GM18870 (cell line): ENCODE measurements around the gene SERAC1.

Source experiments
- ATAC-seq: cut with Tn5 transposase; IDR thresholded peaks from one replicate; pipeline ENCODE4 v1.9.1; 2021; ENCODE audit warnings: moderate library complexity; ENCODE audit not compliant: unreplicated experiment

The SERAC1 gene

DNA sequence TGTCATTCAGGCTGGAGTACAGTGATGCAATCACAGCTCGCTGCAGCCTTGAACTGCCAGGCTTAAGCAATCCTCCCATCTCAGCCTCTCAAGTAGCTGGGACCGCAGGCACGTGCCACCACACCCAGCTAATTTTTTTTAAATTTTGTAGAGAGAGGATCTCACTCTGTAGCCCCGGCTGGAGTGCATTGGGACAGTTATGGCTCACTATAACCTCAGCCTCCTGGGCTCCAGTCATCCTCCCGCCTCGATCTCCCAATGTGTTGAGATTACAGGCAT lies 86.5 kb downstream of the SERAC1 start:
- ATAC-seq: no peak

GRCh38 chr6:158080849-158081656 lies 87.0 kb downstream of the SERAC1 start:
- no peak for ATAC-seq

DNA sequence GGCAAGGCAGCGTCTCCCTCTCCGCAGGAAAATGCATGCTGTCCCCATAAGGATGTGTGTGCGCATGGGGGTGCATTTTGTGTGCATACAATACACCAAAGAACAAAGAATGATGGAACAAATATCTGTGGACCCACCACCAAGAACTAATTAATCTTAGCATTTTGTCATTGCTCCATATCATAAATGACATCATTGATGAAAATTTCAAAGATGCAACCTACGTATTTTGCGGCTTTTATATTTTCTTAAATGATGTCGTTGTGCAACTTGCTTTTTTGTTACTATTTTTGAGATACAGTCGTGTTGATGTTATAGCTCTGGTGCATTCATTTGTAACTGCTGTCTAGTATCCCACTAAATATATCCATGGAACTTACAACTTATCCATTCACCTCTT lies 89.7 kb downstream of the SERAC1 start:
- no peak for ATAC-seq

GRCh38 chr6:158077676-158078075 lies 90.4 kb downstream of the SERAC1 start:
- ATAC-seq: no peak

- no peak for ATAC-seq
These were observed 91.5 kb downstream of the SERAC1 start for GRCh38 chr6:158076548-158076947.

- ATAC-seq: no peak
These were observed 94.3 kb downstream of the SERAC1 start for GRCh38 chr6:158073776-158074175.

DNA sequence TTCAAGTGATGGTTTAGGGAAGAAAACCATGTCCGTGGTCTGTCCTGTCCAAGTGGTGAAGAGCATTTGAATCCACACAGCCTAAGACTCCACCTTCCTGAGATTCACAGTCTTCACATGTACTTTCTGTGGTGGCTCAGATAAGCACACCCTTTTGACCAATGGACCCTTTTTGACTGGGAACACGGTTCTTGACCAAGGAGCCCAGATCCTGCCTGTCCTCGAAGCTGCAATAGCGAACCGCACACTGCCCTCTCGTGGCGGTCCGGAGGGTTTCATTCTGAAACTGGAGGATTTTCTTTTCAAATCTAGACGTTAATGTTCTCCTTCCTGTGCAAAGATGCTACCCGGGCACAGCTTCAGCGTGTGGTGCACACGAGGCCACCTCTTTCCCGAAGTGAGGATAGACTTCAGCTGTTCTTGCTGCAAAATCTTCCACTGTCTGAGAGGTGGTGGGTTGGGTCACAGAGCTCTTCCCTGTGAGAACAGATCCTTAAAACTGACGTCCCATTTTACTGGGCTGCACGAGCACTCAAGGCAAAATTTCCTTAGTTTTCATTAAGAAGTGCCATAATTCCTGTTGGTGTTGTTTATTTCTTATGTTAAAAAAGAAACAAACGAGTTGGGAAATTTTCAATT lies 95.9 kb downstream of the SERAC1 start:
- ATAC-seq: no peak

DNA sequence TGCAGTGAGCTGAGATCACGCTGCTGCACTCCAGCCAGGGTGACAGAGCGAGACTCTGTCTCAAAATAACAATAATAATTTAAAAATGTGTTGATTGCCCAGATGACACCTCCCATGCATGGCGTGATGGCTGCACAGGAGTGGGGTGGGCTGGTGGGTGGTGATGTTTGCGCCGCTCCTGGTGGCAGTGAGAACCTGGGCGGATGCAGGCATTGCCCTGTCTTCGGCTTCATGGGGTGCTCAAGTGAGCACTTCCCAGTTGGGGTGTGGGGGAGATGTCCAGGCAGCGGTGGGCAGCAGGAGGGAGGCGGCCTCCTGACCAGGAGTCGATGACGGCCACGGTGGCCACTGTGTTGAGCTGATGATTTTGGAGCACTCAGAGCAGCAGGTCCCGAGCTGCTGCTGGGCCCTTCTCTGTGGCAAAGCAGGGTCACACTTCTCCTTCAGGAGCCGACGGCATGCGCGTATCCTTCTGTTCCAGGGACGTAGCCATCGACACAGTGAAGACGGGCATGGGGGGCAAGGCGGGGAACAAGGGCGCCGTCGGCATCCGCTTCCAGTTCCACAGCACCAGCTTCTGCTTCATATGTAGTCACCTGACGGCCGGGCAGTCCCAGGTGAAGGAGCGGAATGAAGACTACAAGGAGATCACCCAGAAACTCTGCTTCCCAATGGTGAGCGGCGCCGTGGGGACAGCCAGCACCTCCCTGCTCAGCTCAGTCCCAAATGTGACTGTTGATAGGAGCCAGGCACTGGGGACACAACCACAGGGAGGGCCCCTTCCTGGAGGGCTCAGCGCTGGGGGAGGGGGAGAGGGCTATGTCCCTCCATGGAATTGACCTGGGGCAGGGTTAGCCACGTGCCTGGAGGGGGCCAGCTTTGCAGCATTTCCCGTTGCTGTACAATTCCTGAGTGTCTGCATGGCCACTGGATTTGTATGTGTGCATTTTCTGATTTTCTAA lies 96.7 kb downstream of the SERAC1 start:
- no peak for ATAC-seq

DNA sequence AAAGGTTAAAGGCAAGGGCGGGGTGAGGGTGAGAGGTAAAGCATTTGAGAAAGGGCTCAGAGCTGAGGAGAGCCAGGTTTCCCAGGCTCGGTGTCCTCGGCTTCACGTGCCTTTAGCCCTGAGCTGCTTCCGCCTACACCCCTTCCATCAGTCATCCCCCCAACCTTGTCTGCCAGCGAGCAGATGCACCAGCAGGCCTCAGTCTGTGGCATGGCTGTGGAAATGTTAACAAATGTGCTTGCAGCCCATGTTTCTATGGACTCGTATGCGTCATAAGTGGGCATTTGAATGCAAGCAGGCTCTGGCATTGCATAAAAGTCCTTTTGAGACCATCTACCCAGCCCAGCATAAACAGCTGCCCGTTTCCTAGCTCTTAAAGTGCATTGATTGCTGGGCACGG lies 97.5 kb downstream of the SERAC1 start:
- ATAC-seq: no peak

GRCh38 chr6:158069800-158070195 lies 98.3 kb downstream of the SERAC1 start:
- ATAC-seq: no peak

GRCh38 chr6:158068893-158069799 lies 98.9 kb downstream of the SERAC1 start:
- ATAC-seq: no peak

DNA sequence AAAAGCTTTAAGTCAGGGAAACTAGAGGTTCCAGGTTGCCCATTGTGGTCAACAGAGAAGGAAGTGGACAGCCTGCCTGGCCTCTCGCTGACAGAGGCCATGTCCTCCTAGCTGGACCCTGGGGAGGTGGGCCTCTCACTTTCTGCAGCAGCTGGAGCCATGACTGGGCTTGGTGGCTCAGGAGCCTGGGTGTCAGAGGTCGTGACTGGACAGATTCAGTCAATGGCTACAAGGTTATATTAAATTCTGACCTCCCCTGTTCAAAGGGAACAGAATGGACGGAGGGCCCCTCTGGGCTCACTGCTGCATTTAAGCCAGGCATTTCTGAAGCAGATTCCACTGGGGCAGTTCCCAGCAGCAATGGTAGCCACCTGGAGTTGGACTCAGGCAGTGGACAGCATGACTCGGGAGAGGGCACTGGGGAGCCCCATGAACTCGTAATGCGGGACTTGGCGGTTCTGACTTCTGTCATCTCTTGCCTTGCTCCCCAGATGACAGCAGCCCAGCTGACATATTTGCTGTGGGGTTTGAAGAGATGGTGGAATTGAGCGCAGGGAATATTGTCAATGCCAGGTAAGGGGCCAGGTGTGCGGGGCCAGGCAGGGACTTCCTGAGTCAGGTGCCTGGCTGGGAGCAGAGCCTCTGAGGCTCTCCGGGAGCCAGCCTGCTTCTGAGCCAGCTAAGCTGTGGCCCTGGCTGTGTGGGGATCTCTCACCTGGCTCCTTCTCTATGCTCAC lies 99.7 kb downstream of the SERAC1 start:
- ATAC-seq: no peak

DNA sequence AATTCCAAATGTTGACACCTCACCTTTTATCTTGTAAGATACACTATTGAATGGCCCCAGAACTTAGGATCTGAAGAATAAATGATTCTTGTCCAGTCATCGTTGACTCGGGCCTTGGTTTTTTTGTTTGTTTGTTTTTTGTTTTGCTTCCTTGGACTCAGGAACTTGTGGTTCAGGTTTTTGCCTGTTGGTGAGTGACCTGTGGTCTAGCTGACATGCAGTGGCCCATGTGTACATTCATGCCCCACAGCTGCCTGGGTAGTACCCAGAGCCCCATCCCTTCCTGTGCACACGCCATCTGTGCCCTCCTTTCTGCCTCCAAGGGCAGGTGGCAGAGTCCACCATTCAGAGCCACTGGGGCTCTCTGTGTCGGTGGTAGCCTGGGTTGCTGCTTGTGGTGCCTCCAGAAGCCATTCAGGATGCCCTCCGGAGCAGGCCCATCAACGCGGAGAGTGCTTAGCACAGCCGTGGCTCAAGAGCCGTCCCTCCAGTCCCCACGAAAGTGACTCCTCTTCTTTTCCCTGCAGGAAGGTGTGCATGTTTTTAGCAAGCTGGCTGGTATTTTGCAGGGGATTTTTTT lies 100.5 kb downstream of the SERAC1 start:
- ATAC-seq: no peak

DNA sequence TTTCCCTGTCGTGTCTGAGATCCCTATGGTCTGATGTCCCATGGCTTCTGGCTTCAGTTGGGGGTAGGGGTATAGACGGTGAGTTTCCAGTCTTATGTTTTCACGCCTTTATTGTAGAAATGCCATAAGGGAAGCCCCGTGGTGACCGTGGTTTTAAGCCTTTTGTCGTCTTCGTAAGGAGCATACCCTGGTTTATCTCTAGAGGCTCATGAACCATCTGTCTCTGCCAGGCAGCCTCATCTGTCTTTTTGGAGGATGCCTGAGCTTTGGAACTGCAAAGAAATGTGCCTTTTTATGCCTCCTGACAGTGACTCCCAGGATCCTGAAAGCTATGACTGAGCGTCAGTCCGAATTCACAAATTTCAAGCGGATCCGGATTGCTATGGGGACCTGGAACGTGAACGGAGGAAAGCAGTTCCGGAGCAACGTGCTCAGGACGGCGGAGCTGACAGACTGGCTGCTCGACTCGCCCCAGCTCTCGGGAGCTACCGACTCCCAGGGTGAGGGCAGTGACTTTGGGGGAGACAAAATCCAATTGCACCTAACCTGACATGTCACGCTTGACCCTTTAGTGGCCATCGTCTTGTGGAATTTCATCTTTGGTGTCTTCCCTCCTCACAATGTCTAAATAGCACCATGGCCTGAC lies 101.8 kb downstream of the SERAC1 start:
- ATAC-seq: no peak

GRCh38 chr6:158064725-158065251 lies 103.3 kb downstream of the SERAC1 start:
- ATAC-seq: no peak

GRCh38 chr6:158063736-158064135 lies 104.3 kb downstream of the SERAC1 start:
- ATAC-seq: no peak

DNA sequence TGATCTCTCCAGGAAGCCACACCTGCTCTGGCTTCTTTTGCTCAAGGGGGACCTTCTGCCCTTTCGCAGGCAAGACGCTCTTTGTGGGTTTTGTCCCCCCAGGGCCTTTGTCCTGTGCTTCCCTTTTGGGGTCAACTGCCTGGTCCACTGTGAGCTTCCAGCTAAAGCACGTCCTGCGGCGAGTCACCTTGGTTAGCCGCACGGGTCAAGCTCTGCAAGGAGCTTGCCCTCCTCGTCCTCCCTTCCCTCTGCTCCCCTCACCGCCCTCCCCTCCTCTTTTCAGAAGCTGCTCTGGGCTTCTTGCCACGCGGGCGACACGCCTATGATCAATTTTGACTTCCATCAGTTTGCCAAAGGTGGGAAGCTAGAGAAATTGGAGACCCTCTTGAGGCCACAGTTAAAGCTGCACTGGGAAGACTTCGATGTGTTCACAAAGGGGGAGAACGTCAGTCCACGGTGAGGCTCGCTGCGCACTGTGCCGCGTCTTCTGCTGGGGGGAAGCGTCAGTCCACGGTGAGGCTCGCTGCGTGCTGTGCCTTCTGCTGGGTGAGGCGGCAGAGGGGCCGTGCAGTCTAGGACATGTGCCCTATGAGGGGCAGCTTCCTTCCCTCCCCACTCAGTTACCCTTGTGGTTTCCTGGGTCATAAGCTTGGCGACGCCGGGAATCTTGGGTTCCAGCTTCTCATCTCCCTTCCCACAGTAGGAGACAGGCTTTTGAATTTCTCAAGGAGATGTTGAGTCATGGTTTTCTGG lies 106.2 kb downstream of the SERAC1 start:
- no peak for ATAC-seq

DNA sequence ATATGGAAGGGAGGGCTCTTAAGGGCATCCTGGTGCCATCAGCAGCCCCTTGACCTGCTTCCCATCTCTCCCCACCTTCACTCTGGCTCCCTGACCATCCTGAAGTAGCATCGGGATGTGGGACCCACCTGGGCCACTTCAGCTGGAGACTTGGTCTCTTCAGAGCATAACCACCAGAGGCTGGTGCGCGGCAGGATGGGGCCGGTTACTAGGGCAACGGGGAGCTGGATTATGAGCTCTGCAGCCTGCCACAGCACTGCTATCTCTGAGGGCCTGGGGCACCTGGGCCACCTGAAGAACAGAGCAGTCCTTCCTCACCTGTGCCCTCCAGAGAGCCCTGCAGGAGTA lies 106.7 kb downstream of the SERAC1 start:
- no peak for ATAC-seq
